ENCODE data around the gene FMO5. TPM values are rescaled to one million over a fixed set of nuclear protein-coding genes. Genes with fewer than 3 reads are reported as not detected.
A peak's percentile ranks its signal among the peaks of the same experiment; 100 is the strongest.
"Not testable (repeated sequence)": the region's sequence is repeated elsewhere in the genome, so short reads cannot be mapped to it uniquely, and the experiment has no call there.

The FMO5 gene
- total RNA-seq, 2 experiments from 2014 or later = 0.66 to 0.96 TPM

DNA sequence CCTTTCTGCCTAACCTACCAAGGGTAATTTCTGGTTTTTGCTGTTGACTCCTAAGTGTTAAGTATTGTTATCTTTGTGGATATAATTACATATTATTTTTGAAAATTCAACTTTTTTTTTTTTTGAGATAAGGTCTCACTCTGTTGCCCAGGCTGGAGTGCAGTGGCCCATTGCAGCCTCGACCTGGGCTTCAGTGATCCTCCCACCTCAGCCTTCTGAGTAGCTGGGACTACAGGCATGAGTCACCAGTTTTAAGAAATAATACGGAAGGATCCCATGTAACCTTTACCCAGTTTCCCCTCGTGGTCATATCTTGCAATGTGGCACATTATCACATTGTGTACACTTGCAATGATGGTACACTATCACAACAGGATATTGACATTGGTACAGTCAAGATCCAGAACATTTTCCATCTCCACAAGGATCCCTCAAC lies 20.5 kb upstream of the FMO5 start:
- Mint-ChIP-seq H3K27ac (peak overlapping the region; percentile 48), H3K36me3 (peaks cover 16% of the 10 kb centered on the region), H3K27me3 (no peaks in the 10 kb centered on the region), H3K9me3 (ENCODE audit: low read depth) (no peaks in the 10 kb centered on the region), H3K4me3 (peak overlapping the region; percentile 2), H3K4me1 (peaks cover 56% of the 10 kb centered on the region)
- CTCF ChIA-PET = interaction anchor here (0.6 kb wide), 1 partner anchor 85 kb away, joined by 3 read pairs; no protein-coding TSS in a partner anchor
- no peak for ATAC-seq
- DNase-seq = no peak

DNA sequence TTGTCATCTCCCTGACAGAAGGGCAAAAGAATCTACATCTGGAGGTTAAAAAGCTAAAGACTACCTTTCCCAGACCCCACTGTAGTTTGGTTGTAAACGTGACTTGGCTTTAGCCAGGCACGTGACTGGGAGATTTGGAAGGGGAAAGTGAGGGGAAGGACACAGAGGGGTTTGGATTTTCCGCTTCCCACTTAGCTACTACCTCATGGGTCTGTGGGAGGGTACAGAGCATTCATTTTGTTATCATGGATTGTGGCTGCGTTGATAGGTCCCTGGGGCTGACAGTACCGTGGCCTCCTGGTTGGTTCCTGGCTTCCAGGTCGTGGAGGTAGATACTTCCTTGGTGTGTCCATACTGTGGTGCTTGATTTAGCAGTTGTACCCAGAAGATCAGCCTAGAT lies 20.0 kb upstream of the FMO5 start:
- Mint-ChIP-seq H3K36me3 (peaks cover 16% of the 10 kb centered on the region), H3K27me3 (no peaks in the 10 kb centered on the region), H3K9me3 (ENCODE audit: low read depth) (no peaks in the 10 kb centered on the region), H3K27ac (peak overlapping the region; percentile 19), H3K4me3 (peak overlapping the region; percentile 30), H3K4me1 (peaks cover 52% of the 10 kb centered on the region)
- CTCF ChIA-PET = no interaction called here
- DNase-seq (no peak), ATAC-seq (no peak)

DNA sequence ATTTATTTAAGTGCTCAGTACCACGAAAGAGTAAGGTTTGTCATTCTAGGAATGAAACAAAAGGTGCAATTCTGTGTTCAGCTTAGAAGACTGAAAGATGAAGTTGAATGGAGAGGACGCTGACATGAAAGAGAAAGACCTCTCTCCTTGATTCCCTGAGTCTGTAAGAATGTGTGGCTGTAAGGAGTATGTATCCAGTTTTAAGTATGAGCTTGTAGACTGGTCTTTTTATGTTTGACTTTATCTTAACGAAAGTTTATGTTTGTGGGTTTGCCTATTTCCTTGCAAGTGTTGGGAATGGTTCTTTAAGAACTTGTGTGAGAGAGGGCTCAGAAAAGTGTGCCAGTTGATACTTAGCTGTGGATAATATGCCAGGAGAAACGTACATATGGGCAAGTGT lies 18.7 kb upstream of the FMO5 start:
- DNase-seq = no peak
- Mint-ChIP-seq H3K4me1 (peaks cover 43% of the 10 kb centered on the region), H3K27ac (peak overlapping the region; percentile 87), H3K4me3 (peak overlapping the region; percentile 97), H3K27me3 (peaks cover 6% of the 10 kb centered on the region), H3K36me3 (peaks cover 13% of the 10 kb centered on the region), H3K9me3 (ENCODE audit: low read depth) (no peaks in the 10 kb centered on the region)
- ATAC-seq = no peak
- CTCF ChIA-PET = interaction anchor here (0.7 to 3.5 kb wide), 10 partner anchors 9 to 159 kb away, joined by 3 to 42 read pairs (median 4); partner anchors contain the start of genes FMO5 and PRKAB2

DNA sequence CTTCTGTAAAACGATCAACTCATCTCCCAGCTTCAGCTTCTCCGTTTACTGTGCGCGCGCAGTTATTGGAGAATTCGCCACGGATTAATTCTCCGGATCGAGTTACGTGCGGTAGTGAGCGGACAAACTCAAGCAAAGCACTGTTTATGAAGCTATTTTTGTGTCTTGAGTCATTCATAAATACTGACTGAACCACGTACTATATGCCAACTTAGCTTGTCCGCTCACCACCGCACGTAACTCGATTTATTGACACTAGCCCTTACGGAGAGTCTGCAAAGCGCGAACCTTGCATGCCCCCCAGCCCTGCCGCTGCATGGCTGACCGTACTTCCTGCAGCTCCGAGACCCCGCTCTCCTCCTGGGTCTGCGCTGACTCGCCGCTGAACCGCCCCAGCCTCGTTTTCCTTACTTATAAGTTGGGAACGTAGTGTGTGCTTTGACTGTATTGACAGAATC lies 18.1 kb upstream of the FMO5 start:
- H3K27ac Mint-ChIP-seq = peak overlapping the region; percentile 87
- peaks cover 11% of the 10 kb centered on the region for H3K27me3 Mint-ChIP-seq
- peaks cover 13% of the 10 kb centered on the region for H3K36me3 Mint-ChIP-seq
- peak; percentile 63 for DNase-seq
- peak overlapping the region; percentile 97 for H3K4me3 Mint-ChIP-seq
- H3K4me1 Mint-ChIP-seq = peaks cover 42% of the 10 kb centered on the region
- CTCF ChIA-PET = interaction anchor here (0.7 to 3.5 kb wide), 16 partner anchors 10 to 1064 kb away, joined by 3 to 42 read pairs (median 4); partner anchors contain the start of genes FMO5 and PRKAB2
- H3K9me3 Mint-ChIP-seq (ENCODE audit: low read depth) = no peaks in the 10 kb centered on the region
- ATAC-seq = peak; percentile 27

DNA sequence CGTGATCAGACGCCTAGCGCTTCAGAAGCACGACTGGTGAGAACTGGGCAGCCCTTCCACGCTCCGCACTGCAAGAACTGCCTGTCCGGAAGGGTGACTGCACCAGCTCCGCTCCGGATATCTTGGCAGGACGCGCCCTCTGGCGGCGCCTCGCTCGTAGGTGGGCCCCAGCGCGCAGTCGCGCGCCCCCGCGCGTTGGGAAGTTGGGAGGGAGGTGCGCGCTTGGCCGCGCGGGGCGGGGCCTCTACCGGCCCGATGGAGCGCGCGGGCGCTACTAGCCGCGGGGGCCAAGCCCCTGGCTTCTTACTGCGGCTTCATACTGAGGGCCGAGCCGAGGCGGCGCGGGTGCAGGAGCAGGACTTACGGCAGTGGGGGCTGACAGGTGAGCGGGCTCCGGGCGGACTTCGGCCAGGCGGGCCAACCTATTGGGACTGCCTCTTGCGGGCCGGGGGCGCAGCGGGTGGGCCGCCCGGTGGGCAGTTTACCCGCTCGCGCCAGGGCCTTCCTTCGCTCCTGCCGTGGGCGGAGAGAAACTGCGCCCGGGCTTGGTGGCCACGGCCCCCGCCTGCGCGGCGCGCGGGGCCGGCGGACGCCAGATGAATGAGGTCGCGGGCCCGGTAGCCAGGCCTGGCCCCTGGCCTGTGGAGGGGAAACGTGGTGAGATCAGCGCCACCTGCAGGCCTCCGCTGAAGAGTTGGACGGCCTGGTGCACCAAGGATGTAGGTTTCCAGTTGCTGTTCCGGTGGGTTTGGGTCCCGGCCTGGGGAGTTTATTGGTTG lies 17.5 kb upstream of the FMO5 start, which contains the start of gene CHD1L:
Gene CHD1L, plus strand, starts transcription at position 236 of the 779 bp plus-strand sequence. Its CDS starts 20 bp downstream, at position 256.
- Mint-ChIP-seq H3K9me3 (ENCODE audit: low read depth) (no peaks in the 10 kb centered on the region), H3K36me3 (peaks cover 13% of the 10 kb centered on the region), H3K4me3 (peak within 1 kb of the TSS; percentile 97), H3K27ac (peak within 1 kb of the TSS; percentile 87), H3K27me3 (peaks cover 15% of the 10 kb centered on the region), H3K4me1 (peaks cover 39% of the 10 kb centered on the region)
- peak; percentile 96 for DNase-seq
- CTCF ChIA-PET = interaction anchor here (0.6 to 3.5 kb wide), 24 partner anchors 11 to 1064 kb away, joined by 3 to 42 read pairs (median 3); partner anchors contain the start of genes FMO5 and PRKAB2
- peak; percentile 93 for ATAC-seq

DNA sequence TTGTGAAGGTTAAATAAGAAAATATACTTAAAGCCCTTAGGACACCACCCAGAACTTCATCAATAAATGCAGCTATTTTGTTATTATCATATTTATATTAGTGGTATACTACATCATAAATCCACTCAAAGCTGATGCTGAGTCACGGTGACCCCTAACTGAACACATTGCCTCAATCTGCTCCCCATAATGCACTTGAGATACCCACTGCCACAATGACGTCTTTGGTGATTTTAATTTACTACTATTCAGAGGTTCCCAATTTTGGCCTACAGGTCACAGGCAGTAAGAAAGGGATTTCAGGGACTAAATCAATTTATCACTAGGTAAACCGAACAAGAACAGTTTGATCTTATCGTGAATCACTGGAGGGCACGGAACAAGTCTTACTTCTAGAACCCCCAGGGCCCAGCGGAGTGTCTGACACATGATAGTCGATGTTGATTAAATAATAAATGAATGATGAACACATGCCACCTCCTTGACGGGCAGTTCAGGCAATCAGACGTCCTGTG lies 16.9 kb upstream of the FMO5 start:
- Mint-ChIP-seq H3K27ac (peak overlapping the region; percentile 72), H3K27me3 (peaks cover 15% of the 10 kb centered on the region), H3K9me3 (ENCODE audit: low read depth) (no peaks in the 10 kb centered on the region), H3K4me3 (peak overlapping the region; percentile 97), H3K36me3 (peaks cover 13% of the 10 kb centered on the region), H3K4me1 (peaks cover 32% of the 10 kb centered on the region)
- ATAC-seq (no peak), DNase-seq (no peak)
- CTCF ChIA-PET = interaction anchor here (0.6 to 3.5 kb wide), 15 partner anchors 11 to 271 kb away, joined by 3 to 42 read pairs (median 4); partner anchors contain the start of genes FMO5 and PRKAB2

DNA sequence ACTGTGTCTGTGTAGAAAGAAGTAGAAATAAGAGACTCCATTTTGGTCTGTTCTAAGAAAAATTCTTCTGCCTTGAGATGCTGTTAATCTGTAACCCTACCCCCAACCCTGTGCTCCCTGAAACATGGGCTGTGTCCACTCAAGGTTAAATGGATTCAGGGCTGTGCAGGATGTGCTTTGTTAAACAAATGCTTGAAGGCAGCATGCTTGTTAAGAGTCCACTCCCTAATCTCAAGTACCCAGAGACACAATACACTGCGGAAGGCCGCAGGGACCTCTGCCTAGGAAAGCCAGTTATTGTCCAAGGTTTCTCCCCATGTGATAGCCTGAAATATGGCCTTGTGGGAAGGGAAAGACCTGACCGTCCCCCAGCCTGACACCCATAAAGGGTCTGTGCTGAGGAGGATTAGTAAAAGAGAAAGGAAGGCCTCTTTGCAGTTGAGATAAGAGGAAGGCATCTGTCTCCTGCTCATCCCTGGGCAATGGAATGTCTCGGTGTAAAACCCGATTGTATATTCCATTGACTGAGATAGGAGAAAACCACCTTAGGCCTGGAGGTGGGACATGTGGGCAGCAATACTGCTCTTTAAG lies 15.1 kb upstream of the FMO5 start:
- H3K9me3 Mint-ChIP-seq (ENCODE audit: low read depth) = not testable (repeated sequence)

DNA sequence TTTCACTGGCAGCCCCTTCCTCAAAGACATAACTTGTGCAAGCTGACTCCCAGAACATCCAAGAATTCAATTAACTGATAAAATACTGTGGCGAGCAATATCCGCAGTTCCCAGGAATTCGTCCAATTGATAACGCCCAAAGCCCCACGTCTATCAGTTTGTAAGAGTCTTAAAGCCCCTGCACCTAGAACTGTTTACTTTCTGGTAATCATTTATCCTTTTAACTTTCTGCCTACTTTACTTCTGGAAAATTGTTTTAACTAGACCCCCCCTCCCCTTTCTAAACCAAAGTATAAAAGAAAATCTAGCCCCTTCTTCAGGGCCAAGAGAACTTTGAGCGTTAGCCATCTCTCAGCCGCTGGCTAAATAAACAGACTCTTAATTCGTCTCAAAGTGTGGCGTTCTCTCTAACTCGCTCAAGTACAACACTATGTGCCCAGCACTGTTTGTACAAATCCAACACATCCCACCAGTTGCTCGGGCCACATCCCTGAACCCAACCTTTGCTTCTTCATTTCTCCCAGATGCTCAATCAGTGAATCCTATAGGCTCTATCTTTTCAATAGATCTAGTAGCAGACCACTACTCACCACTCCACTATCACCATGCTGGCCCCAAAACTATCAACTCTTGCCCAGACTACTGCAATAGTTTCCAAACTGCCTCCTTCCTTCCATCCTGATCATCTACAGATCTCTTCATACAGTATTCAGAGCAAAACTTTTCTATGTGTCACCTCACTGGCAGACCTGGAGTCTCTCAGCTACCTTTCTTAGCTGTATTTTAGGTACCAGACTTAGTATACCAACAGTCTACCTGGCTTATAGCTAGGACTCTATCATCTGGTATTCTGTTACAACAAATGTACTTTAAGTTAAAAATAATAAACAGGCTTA lies 14.0 kb upstream of the FMO5 start:
- Mint-ChIP-seq H3K4me1 (peaks cover 9% of the 10 kb centered on the region), H3K27me3 (peaks cover 15% of the 10 kb centered on the region), H3K9me3 (ENCODE audit: low read depth) (no peaks in the 10 kb centered on the region), H3K4me3 (no peak overlapping the region), H3K36me3 (peaks cover 4% of the 10 kb centered on the region), H3K27ac (no peak overlapping the region)
- ATAC-seq (no peak), DNase-seq (no peak)
- CTCF ChIA-PET = interaction anchor here (1.2 kb wide), 1 partner anchor 9 kb away, joined by 4 read pairs; no protein-coding TSS in a partner anchor

More for the DNA sequence above, 15.1 kb upstream of the FMO5 start:
- ATAC-seq, DNase-seq, H3K27ac Mint-ChIP-seq, H3K4me3 Mint-ChIP-seq, H3K36me3 Mint-ChIP-seq: not testable (repeated sequence)
- Mint-ChIP-seq H3K4me1 (peaks cover 17% of the 10 kb centered on the region), H3K27me3 (peaks cover 15% of the 10 kb centered on the region)
- CTCF ChIA-PET = interaction anchor here (1.2 kb wide), 1 partner anchor 8 kb away, joined by 4 read pairs; no protein-coding TSS in a partner anchor

DNA sequence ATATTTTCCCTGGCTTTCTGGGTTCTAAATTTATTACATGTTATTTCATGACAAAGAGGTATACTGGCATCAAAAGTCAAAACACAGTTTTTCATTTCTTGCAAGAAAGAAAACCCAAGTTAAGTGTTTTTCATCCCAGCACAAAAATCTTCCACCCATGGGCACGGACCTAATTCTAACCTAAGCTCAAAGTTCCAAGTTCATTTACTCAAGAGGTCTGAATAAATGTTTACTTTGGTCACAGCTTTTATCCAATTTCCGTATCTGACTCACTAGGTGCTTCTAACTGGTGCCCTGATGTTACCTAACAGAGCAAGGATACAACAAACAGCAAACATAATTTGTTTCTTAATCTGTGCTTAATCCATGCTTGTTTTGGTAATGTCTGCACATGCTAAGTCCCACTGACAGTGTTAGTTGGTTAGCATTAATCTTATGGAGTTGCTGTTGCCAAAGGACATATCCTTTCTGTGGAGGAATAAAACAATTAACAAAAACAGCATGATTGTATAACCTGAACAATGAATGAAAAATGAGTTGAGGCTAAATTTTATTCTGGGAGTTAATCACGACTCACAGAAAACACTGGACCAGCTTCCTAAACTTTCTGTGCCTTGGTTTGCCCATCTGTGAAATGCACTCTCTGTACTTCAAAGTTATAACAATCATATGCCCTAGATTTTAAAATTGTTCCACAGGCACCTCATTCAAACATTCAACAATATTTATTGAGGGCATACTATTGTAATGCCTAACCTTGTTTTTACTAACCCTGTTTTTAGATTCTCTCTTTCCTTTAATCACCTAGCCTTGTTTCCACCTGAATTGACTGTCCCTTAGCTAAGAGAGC lies 13.1 kb upstream of the FMO5 start:
- DNase-seq (no peak), ATAC-seq (no peak)
- Mint-ChIP-seq H3K4me1 (peaks cover 5% of the 10 kb centered on the region), H3K4me3 (no peak overlapping the region), H3K27ac (no peak overlapping the region), H3K36me3 (no peaks in the 10 kb centered on the region), H3K27me3 (peaks cover 15% of the 10 kb centered on the region), H3K9me3 (ENCODE audit: low read depth) (no peaks in the 10 kb centered on the region)
- CTCF ChIA-PET = interaction anchor here (0.5 kb wide), 1 partner anchor 40 kb away, joined by 4 read pairs; no protein-coding TSS in a partner anchor

DNA sequence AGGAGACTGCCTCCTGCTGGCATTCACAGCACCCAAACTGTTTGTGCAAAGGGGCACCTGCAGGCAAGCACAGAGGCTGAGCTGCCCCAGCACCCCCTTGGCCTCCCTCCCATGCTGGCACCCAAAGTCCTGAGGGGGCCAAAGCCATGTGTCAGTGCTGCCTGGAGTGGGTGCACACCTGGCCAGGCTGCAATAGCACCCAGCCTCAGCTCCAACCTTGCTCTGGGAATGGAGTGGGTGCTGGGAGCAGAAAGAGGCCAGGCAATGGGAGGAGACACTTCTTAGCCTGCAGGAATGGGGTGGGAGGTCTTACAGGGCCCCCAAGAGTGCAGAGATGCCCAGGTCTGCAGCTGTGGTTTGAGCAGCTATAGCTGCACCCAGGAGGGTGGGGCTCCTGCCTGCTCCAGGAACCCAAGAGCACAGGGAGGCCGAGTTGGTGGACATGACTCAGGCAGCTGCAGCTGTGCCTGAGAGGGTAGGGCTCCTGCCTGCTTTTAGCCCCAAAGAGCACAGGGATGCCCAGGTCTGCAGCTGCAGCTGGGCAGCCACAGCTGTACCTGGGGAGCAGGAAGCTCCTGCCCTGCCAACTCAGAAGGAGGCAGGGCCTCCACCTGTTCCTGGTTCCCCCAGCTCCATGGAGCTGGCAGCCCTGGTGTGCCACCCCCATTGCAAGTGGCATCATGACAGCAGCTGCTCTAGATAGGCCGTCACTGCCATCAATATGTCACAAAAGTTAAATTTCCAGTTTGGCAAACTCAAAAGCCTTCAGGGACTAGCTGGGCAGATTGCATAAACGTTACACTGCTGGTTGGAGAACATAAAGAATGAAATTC lies 12.0 kb upstream of the FMO5 start:
- Mint-ChIP-seq H3K36me3 (no peaks in the 10 kb centered on the region), H3K27me3 (peaks cover 15% of the 10 kb centered on the region), H3K9me3 (ENCODE audit: low read depth) (no peaks in the 10 kb centered on the region), H3K4me3 (no peak overlapping the region), H3K4me1 (peaks cover 3% of the 10 kb centered on the region), H3K27ac (no peak overlapping the region)
- ATAC-seq (no peak), DNase-seq (no peak)
- CTCF ChIA-PET = interaction anchor here (0.5 kb wide), 1 partner anchor 41 kb away, joined by 4 read pairs; no protein-coding TSS in a partner anchor

DNA sequence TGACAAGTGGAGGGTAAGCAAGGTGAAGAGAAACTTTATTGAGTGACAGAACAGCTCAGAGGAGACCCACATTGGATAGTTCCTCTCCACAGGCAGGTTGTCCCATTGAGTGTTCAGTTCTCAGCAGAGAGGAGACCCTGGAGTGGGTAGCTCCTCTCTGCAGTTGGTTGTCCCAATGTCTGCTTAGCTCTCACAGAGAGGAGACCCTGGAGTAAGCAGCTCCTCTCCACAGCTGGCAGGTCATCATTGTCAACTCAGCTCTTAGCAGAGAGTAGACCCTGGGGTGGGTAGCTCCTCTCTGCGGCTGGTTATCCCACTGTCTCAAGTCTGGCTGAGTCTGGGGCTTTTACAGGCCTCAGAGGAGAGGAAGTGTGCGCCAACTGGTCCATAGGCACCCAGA lies 11.3 kb upstream of the FMO5 start:
- H3K36me3 Mint-ChIP-seq = no peaks in the 10 kb centered on the region
- H3K4me3 Mint-ChIP-seq = no peak overlapping the region
- CTCF ChIA-PET = no interaction called here
- H3K9me3 Mint-ChIP-seq (ENCODE audit: low read depth) = no peaks in the 10 kb centered on the region
- no peak for DNase-seq
- H3K27ac Mint-ChIP-seq = no peak overlapping the region
- peaks cover 15% of the 10 kb centered on the region for H3K27me3 Mint-ChIP-seq
- no peaks in the 10 kb centered on the region for H3K4me1 Mint-ChIP-seq
- ATAC-seq = no peak
